LNCaP clone FGC (cell line): ENCODE data around the gene CCDC150.

ENCODE experiments used
- DNase-seq: peaks from one replicate; pipeline ENCODE4 v3.0.0-alpha.2; 2011; ENCODE audit warnings: low read depth
- H3K4me3 ChIP-seq: 2 replicates; pipeline ENCODE4 v1.5.1; 2011; ENCODE audit warnings: mild to moderate bottlenecking, low read depth, low read length, control low read depth
- CTCF ChIP-seq: IDR thresholded peaks from 2 replicates; pipeline ENCODE4 v1.5.1; 2012; ENCODE audit warnings: mild to moderate bottlenecking; ENCODE audit not compliant: control insufficient read depth, insufficient read depth; ENCODE audit errors: extremely low read depth

CCDC150 gene

GRCh38 chr2:196750977-196751631, 111.6 kb downstream of the CCDC150 start:
- TF ChIP-seq CTCF = peak; percentile 87
- peak; percentile 38 for DNase-seq

DNA sequence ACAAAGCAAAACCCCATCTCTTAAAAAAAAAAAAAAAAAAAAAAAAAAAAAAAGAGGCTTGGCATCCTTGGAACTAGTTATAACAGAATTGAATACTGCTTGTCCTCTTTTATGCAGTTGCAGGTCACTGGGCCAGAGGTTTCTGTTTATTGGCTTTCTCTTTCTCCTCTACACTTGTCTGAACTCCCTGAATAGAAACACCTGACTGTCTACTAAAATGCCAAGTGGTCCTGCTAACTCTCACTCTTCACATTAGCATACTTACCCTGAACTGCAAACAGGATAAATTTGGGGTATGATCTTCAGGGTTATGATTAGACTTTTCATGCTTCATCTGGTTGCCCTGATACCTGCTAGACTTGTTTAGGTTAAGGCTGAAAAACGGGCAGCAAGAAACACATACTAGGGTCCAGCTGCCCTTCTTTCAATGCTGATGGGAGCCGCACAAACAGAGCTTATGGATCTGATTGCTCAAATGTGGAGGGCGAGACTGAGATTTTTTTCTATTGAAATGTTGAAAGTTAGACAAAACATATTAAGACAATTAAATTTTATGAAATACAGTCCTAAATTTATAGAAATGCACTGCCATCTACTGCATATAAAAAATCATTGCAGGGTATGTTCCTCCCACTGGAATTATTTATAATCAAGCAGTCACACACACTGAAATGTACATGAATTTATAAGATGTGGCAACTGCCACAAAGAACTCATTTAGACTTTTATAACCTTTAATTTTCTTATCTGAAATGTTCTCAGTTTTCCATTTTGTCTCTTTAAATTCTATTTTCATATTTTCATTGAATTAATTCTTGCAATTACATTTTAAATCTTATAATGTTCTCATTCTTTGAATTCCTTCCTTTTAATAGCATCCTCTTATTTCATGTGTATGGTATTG, 119.2 kb downstream of the CCDC150 start:
- no peak for DNase-seq
- no peak for TF ChIP-seq CTCF
- H3K4me3 ChIP-seq = no peak overlapping the region

More at GRCh38 chr2:196750977-196751631, 111.6 kb downstream of the CCDC150 start:
- no peak overlapping the region for H3K4me3 ChIP-seq

- no peak for TF ChIP-seq CTCF
- no peak for DNase-seq
- H3K4me3 ChIP-seq = no peak overlapping the region
Observed at GRCh38 chr2:196759378-196759706, 119.8 kb downstream of the CCDC150 start.

DNA sequence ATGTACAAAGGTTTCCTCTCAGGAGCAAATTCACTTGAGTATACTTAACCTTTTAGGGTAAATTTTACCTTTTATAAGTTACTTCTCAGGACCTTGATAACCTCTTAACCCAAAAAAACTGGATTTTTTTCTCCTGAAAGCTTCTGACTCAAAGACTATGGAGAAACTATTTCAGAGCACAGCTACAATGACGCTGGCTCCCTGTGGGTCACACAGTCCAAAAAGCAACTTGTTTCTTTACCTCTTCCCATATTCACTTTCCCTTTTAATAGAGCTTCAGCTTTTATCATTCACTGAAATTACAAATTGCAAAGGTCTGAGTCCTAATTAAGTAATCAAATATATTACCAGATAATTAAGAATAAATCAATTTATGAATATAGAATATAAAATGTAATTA, 127.6 kb downstream of the CCDC150 start:
- no peak for TF ChIP-seq CTCF
- no peak overlapping the region for H3K4me3 ChIP-seq

More for the DNA sequence above, 127.6 kb downstream of the CCDC150 start:
- no peak for DNase-seq
